ENCODE measurements around the gene RFX3.
"Not testable (repeated sequence)": the region's sequence is repeated elsewhere in the genome, so short reads cannot be mapped to it uniquely, and the experiment has no call there.

The RFX3 gene

DNA sequence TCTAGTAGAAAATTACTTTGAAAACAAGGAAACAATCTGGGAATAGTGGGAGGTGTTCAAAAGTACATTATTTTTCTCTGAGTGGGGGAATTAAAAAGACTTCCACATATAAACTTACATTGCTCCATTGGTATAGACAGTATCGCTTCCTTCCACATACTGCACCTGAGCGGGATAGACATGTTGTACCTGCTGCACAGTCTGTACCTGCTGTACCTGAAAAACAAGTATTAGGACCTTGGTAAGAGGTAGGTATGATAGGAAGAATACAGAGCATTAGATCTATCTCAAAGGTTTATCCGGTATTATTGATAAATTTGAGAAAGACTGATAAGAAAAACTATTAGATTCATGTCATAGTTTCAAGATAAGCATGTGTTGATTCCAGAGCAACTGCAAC, 179.3 kb downstream of the RFX3 start:
- no peak for DNase-seq (ENCODE audit: low spot score)

- no peak for DNase-seq (ENCODE audit: low spot score)
These were observed 182.1 kb downstream of the RFX3 start for GRCh38 chr9:3343671-3344070.

GRCh38 chr9:3342159-3342777, 183.5 kb downstream of the RFX3 start:
- DNase-seq (ENCODE audit: low spot score), result no peak

DNA sequence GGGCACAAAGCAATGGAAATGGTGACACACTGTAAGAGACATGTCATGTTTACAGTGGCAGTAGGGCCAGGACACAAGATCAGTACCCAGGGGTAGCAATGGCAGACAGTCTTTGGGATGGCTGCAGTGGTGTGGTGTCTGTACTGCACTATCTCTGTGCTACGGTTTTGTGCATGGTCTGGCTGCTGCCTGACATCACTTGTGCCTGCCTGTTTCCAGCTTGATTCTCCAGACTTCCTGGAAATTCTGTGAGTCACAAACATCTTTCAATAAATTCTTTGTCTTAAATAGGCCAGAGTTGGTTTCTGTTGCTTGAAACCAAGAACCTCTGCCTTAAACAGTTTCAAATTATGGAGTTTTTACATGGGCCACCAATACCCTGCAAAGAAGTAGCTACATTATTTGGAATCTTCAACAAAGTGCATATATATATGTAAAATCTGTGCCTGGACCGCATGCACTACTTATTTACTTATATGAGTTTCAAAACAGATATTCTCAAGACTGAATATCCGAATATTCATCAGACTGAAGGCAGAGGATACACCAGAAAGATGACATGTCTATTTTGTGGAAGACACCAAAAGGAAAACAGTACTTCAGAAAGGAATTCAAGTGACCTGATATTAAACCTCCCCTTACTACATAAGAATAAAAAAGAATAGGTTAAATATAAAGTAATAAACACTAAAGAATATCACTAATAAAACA, 188.1 kb downstream of the RFX3 start:
- peak; percentile 34 for DNase-seq (ENCODE audit: low spot score)

GRCh38 chr9:3336951-3337350, 188.8 kb downstream of the RFX3 start:
- no peak for DNase-seq (ENCODE audit: low spot score)

DNA sequence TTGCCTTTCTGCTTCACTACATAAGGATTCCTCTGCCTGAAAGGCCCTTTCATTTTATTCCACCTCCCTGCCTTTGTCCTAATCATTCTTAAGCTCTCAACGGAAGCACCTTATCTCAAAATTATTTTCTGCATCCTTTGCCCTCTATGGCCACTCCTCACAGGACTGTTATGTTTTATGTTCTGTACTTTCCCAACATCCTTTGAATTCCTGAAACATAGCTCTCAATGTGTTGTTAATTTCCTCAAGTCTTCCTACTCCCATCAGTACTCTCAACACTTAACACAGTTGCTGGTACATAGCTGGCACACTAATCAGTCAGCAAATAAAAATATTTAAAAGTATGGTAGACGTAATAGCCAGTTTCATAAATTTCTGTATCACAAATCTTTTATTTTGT, 193.0 kb downstream of the RFX3 start:
- DNase-seq (ENCODE audit: low spot score), result no peak

DNA sequence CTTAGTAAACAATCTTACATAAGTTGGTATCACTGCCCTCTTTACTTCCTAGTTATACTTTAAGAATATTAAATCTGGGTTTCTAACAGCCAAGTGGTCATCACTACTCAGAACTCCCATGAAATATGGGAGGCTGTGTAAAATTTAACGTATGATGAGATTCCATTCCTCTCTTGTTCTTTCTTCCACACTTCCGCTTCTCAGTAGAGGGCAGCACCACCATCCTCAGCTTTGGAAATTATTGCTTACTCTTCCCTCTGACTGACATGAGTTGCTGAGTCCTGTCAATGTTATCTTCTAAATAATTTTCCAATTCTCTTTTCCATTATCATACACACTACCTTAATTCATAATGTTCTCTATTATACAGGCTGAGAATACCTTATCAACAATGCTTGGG, 194.0 kb downstream of the RFX3 start:
- DNase-seq (ENCODE audit: low spot score), result peak; percentile 18

- DNase-seq (ENCODE audit: low spot score), result no peak
These were observed 194.9 kb downstream of the RFX3 start for GRCh38 chr9:3330792-3331420.

DNA sequence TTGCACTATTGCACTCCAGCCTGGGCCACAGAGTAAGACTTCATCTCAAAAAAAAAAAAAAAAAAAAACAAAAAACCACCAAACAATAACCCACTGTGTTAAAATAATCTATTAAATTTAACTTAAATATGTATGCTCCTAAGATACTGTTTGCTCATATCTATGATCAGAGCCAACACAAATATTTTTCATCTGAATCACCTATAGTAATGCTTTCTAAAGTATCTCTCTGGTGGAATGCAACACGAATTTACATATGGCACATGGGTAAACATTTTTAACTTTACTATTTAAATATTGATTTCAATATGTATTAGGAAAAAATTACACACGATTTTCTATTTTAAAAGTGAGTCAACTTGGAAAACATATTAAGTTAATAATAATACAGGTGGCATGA, 196.4 kb downstream of the RFX3 start:
- no peak for DNase-seq (ENCODE audit: low spot score)

GRCh38 chr9:3323714-3324113, 202.1 kb downstream of the RFX3 start:
- DNase-seq (ENCODE audit: low spot score), result no peak

GRCh38 chr9:3321186-3321585, 204.6 kb downstream of the RFX3 start:
- DNase-seq (ENCODE audit: low spot score), result no peak

- not testable (repeated sequence) for DNase-seq (ENCODE audit: low spot score)
These were observed 213.2 kb downstream of the RFX3 start for GRCh38 chr9:3312595-3312994.

GRCh38 chr9:3308609-3309008, 217.2 kb downstream of the RFX3 start:
- DNase-seq (ENCODE audit: low spot score), result no peak

DNA sequence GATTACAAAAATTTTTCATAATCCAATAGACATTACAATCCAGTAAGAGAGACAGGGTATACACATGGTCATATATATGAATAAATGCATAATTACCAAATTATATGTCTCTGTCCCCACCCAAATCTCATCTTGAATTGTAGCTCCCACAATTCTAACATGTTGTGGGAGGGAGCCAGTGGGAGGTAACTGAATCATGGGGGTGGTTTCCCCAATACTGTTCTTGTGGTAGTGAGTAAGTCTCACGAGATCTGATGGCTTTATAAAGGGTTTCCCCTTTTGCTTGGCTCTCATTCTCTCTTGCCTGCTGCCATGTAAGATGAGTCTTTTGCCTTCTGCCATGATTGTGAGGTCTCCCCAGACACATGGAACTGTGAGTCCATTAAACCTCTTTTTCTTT, 221.4 kb downstream of the RFX3 start:
- not testable (repeated sequence) for DNase-seq (ENCODE audit: low spot score)

DNA sequence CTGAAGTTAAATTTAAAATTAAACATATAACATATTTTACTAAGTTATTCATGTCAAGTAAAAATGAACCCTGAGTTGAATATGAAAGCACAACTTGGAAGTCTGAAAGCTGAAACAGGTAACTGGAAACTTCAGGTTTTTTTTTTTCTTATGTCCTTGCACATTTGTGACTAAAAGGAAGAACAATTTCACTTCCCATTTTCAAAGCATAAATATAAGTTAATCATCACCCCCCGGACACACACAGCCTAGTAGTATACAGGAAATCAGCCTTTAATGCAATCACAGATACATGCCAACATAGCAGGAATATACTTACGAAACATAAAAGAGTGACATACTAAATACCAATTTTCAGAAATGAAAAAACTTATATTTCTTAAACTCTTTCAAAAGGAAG, 225.9 kb downstream of the RFX3 start:
- no peak for DNase-seq (ENCODE audit: low spot score)

DNA sequence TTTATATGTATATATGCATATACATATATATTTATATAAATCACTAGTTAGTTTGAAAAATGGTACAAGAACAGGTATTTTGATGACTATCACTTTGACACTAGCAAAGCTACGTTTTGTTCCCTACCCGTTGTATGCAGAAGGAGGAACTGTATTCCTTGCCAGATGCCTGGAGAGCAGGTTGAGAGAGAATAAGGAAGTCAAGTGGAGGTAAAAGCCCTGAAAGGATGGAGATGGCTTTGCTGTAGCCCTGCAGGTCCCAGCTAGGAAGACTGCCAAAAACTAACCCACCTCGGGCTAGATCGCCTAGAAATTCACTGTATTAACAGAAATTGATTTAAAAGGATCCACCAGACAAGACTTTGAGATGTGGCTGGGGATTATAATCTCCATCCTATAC, 229.3 kb downstream of the RFX3 start:
- no peak for DNase-seq (ENCODE audit: low spot score)

DNA sequence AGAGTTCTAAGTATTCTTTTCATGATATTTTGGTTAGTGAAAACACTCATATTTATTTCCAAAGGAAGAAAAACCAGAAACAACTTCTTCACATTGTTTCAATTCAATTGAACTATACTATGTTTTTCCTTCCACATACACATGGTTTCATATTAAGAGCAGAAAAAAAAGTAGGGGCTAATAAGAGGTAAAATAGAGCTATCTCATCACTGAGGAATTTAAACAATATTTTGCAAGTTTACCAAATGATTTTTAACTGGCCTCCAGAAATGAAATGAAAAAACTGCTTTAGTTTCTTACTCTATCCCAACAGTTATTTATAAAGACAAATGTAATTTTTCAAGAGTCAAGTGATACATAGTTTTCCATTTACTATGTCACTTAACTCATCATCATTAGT, 233.5 kb downstream of the RFX3 start:
- no peak for DNase-seq (ENCODE audit: low spot score)

- DNase-seq (ENCODE audit: low spot score), result no peak
These were observed 235.5 kb downstream of the RFX3 start for GRCh38 chr9:3290231-3290840.

DNA sequence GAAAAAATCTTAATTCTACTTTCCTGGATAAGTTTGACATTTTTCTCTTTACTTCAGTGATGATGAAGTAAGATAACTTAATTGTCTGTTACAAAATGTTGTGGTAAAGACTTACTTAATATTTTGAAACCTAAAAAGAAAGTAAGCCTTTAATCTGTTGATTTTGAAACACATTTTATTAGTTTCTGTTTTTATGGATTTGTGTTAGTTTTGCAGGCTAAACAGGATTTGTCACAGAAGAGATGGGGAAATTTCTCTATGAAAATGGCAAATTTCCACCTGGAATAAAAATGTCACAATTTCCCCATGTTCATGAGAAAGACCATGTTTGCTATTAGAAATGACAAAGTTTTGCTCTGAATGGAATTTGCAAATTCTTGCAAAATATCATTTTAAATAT, 237.1 kb downstream of the RFX3 start:
- no peak for DNase-seq (ENCODE audit: low spot score)

GRCh38 chr9:3285365-3286161, 240.2 kb downstream of the RFX3 start:
- DNase-seq (ENCODE audit: low spot score), result no peak

- no peak for DNase-seq (ENCODE audit: low spot score)
These were observed 243.4 kb downstream of the RFX3 start for GRCh38 chr9:3282365-3282764.

DNA sequence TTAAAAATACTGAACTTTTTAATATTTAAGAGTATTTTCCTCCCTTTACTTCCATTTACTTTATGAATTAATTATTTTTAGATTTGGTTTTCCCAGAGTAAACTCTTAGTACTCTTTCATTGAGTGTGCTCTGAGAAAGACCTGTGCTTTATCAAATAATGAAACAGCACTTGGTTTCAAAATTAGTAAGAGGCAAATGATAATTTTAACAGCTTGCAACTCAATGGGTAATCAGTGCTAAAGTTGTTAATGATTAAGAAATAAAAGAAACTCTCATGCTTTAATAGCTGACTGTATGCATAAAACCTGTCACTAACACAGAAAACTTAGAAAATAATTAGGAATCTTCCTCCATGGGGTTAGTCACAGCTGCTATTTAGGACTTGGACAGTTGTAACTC, 244.4 kb downstream of the RFX3 start:
- no peak for DNase-seq (ENCODE audit: low spot score)

Measured in Ammon's horn (tissue), 1 donor.